Osteoblast (primary cell): ENCODE results near the gene NKAIN4. TPM values are rescaled to one million over a fixed set of nuclear protein-coding genes. Genes with fewer than 3 reads are reported as not detected.

Source experiments
- DNase-seq: peaks from one replicate; pipeline ENCODE4 v3.0.0; 2011; ENCODE audit warnings: low spot score, mixed read lengths; ENCODE audit not compliant: insufficient read length; ENCODE audit errors: missing footprints
- H2AFZ ChIP-seq: 2 replicates; pipeline ENCODE4 v1.6.0; 2011; ENCODE audit warnings: mild to moderate bottlenecking, low read length
- H3K27ac ChIP-seq: 2 replicates; pipeline ENCODE4 v1.5.1; 2011; ENCODE audit warnings: mild to moderate bottlenecking, low read depth, low read length, moderate library complexity
- H3K27me3 ChIP-seq: 2 replicates; pipeline ENCODE4 v1.6.0; 2012; ENCODE audit warnings: mild to moderate bottlenecking, control low read depth, inconsistent platforms, low read length, moderate library complexity; ENCODE audit not compliant: insufficient read depth
- H3K36me3 ChIP-seq: 2 replicates; pipeline ENCODE4 v1.5.1; 2011; ENCODE audit warnings: mild to moderate bottlenecking, low read length, control low read depth, moderate library complexity; ENCODE audit not compliant: insufficient read depth
- H3K4me1 ChIP-seq: 2 replicates; pipeline ENCODE4 v1.5.1; 2011; ENCODE audit warnings: mild to moderate bottlenecking, low read length, control low read depth, moderate library complexity; ENCODE audit not compliant: insufficient read depth
- H3K4me2 ChIP-seq: 2 replicates; pipeline ENCODE4 v1.6.0; 2011; ENCODE audit warnings: mild to moderate bottlenecking, low read length; ENCODE audit not compliant: insufficient read depth
- H3K4me3 ChIP-seq: fragments of 200-600 bp; sonication (generic); 3 replicates; pipeline ENCODE4 v1.5.1; 2012; ENCODE audit warnings: mild to moderate bottlenecking, low read length, inconsistent platforms; ENCODE audit not compliant: insufficient read depth
- H3K79me2 ChIP-seq: 2 replicates; pipeline ENCODE4 v1.6.0; 2012; ENCODE audit warnings: mild to moderate bottlenecking, low read length, control low read depth, inconsistent platforms; ENCODE audit not compliant: insufficient read depth
- H3K9me3 ChIP-seq: 2 replicates; pipeline ENCODE4 v1.5.1; 2011; ENCODE audit warnings: low read depth, low read length, control low read depth
- H4K20me1 ChIP-seq: 2 replicates; pipeline ENCODE4 v1.6.0; 2012; ENCODE audit warnings: mild to moderate bottlenecking, low read length, control low read depth; ENCODE audit not compliant: insufficient read depth
- CTCF ChIP-seq: IDR thresholded peaks from 2 replicates; pipeline ENCODE4 v1.5.1; 2011; ENCODE audit warnings: mild to moderate bottlenecking, low read depth, low read length, moderate library complexity; ENCODE audit errors: extremely low read depth
- total RNA-seq: library from RNA; depleted of rRNA; stranded (reverse); fragments of >200 nt; gene quantifications from 2 replicates; pipeline ENCODE4 v1.2.3, GENCODE V29; 2012

The NKAIN4 gene
- total RNA-seq, 1 donor: not detected

DNA sequence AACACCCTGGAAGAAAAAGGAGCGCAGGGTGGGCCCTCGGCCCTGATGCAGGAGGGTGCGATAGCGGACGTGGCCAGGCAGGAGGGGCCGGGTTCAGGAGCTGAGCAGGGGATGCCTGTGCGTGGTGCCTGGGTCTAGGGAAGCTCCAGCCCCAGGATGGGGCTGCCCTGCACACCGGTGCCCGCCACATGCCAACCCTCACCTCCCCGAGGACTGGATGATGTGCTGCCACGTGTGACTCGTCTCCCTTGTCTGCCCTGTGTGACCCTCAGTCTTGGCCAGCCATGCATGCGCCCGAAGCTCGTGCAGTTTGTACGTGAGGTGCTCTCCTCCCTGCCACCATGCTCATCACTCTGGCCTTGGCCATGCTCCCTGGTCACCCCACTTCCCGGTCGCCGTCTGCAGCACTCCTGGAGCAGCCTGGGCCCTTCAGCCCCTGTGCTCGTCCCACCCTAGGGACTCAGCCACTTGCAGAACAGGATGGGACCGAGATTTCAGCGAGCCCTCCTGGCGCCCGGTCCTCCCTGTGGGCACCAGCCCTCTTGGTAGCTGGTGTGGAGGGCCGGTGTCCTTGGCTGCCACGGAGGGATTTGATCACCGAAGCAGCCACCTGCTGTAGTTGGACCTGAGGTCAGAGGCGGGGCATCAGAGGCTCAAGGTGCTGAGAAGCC, 34.5 kb upstream of the NKAIN4 start:
- H4K20me1 ChIP-seq: peaks cover 65% of the 10 kb centered on the region
- no peak overlapping the region for H3K4me2 ChIP-seq
- TF ChIP-seq CTCF: no peak
- DNase-seq: no peak
- H3K9me3 ChIP-seq: no peaks in the 10 kb centered on the region
- H3K4me3 ChIP-seq: no peak overlapping the region
- no peak overlapping the region for H2AFZ ChIP-seq
- no peak overlapping the region for H3K27ac ChIP-seq
- peaks cover 7% of the 10 kb centered on the region for H3K4me1 ChIP-seq
- no peaks in the 10 kb centered on the region for H3K79me2 ChIP-seq
- peaks cover 31% of the 10 kb centered on the region for H3K36me3 ChIP-seq
- H3K27me3 ChIP-seq: peaks cover 3% of the 10 kb centered on the region

DNA sequence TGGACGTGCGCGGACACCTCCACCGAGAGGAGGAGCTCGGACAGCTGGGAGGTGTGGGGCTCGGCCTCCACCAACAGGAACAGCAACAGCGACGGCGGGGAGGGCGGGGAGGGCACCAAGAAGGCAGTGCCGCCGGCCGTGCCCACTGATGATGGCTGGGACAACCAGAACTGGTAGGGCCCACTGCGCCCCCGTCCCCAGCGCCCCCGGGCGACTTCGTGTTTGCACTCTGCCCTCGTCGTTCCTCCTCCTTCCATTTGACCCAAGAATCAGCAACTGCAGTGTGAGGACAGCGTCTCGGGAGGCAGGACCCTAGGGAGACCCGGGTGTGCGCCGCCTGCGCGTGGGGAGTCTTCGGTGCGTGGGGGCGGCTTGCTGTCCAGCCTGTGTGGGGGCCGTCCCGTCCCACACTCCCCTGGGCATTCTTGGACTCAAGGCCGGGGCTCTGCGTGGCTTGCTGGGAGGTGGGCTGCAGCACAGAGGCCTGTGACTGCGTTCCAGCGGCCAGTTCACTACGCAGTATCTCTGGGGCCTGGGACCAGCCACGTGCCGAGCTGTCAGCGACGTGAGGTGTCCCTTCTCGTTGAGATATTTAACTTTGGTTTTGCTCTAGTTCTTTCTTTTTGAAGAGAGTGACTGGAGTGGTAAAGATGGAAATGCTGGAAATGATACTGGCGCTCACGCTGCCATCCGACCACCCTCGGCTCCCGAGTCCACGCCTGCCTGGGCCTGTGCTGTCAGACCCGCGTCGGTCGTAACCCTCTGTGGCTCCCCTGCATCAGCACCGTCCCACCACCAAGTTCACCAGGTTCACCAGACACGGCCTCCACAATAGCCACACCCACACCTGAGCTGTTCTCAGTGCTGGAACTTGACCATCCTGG, 33.7 kb upstream of the NKAIN4 start:
- H3K36me3 ChIP-seq: peaks cover 39% of the 10 kb centered on the region
- no peaks in the 10 kb centered on the region for H3K27me3 ChIP-seq
- H3K4me2 ChIP-seq: no peak overlapping the region
- no peak for TF ChIP-seq CTCF
- no peaks in the 10 kb centered on the region for H3K9me3 ChIP-seq
- no peak overlapping the region for H3K4me3 ChIP-seq
- no peak overlapping the region for H3K27ac ChIP-seq
- no peak overlapping the region for H2AFZ ChIP-seq
- peaks cover 69% of the 10 kb centered on the region for H4K20me1 ChIP-seq
- no peaks in the 10 kb centered on the region for H3K79me2 ChIP-seq
- no peak for DNase-seq
- H3K4me1 ChIP-seq: peaks cover 7% of the 10 kb centered on the region

DNA sequence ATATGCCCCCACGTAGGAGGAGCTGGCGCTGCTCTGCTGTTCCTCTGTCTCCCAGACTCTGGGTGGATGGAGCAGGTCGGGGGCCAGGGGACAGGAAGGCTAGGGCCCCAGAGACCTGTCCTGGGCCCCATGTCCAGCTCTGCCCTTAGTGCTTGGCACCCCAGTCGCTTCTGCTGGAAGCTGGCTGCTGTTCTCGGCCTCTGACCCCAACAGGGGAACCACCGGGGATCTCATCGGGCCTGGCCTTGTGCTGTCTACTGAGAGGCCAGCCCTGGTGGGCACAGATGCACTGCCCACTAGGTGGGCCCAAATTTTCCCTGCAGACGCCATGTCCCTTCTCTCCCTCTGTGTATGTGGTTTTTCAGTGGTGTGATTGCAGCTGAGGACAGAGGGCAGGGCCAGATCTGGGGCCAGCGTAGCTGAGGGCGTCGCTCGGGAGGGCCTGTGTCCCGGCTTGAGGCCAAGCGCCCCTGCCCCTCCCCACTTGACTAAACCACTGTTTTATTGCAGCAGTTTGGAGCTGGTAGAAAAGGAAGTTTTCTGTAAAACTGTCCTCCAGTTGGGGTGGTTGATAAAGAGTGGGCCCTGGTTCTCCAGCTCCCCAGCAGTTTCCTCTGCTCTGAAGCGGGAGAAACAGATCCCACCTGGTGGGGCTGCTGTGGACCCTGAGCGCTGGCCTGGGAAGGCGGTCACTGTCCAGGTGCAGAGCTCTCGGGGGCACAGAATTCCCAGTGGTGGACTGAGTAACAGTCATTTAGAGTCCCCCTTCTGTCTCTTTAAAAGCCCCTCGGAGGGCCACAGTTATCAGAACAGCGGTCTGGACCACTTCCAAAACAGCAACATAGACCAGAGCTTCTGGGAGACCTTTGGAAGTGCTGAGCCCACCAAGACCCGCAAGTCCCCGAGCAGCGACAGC, 32.8 kb upstream of the NKAIN4 start:
- H3K36me3 ChIP-seq: peaks cover 45% of the 10 kb centered on the region
- no peaks in the 10 kb centered on the region for H3K27me3 ChIP-seq
- TF ChIP-seq CTCF: no peak
- H3K4me3 ChIP-seq: no peak overlapping the region
- DNase-seq: no peak
- no peaks in the 10 kb centered on the region for H3K79me2 ChIP-seq
- no peak overlapping the region for H3K27ac ChIP-seq
- H2AFZ ChIP-seq: no peak overlapping the region
- H3K9me3 ChIP-seq: no peaks in the 10 kb centered on the region
- H3K4me2 ChIP-seq: no peak overlapping the region
- peaks cover 7% of the 10 kb centered on the region for H3K4me1 ChIP-seq
- H4K20me1 ChIP-seq: peaks cover 68% of the 10 kb centered on the region
